Nephron (organoid): ENCODE results near the gene NRF1.

Experiments
- H3K27ac Mint-ChIP-seq, 3 experiments: 2 replicates each; pipeline ENCODE4 v1.8.0; 2020; ENCODE audit warnings: mixed read lengths in 3 of 3, mild to moderate bottlenecking in 2 of 3, moderate library complexity in 1 of 3
- H3K27me3 Mint-ChIP-seq: 2 replicates; pipeline ENCODE4 v1.8.0; 2021; ENCODE audit warnings: low read depth, mild to moderate bottlenecking, moderate library complexity, mixed read lengths
- H3K36me3 Mint-ChIP-seq: 2 replicates; pipeline ENCODE4 v1.8.0; 2020; ENCODE audit warnings: low read depth, mixed read lengths
- H3K4me1 Mint-ChIP-seq: 2 replicates; pipeline ENCODE4 v1.8.0; 2020; ENCODE audit warnings: mixed read lengths
- H3K4me3 Mint-ChIP-seq, 3 experiments: 2 replicates each; pipeline ENCODE4 v1.8.0; 2020; ENCODE audit warnings: mild to moderate bottlenecking in 3 of 3, mixed read lengths in 3 of 3, moderate library complexity in 2 of 3
- H3K9me3 Mint-ChIP-seq: 2 replicates; pipeline ENCODE4 v1.8.0; 2020; ENCODE audit warnings: mixed read lengths
- CTCF ChIP-seq, 3 experiments: fragments of 200-600 bp; sonication (generic); IDR thresholded peaks; one replicate each; pipeline ENCODE4 v1.5.0; 2021; ENCODE audit warnings: antibody characterized with exemption in 3 of 3; ENCODE audit not compliant: unreplicated experiment in 3 of 3

The NRF1 gene

GRCh38 chr7:129675521-129675920, 64.0 kb downstream of the NRF1 start:
- TF ChIP-seq CTCF (IDR thresholded peaks at IDR 0.05; ENCODE audit: unreplicated experiment in 3 of 3): no peak
- Mint-ChIP-seq H3K27ac (no peak overlapping the region), H3K9me3 (peaks cover 21% of the 10 kb centered on the region), H3K4me1 (no peaks in the 10 kb centered on the region), H3K36me3 (peaks cover 60% of the 10 kb centered on the region), H3K4me3 (no peak overlapping the region), H3K27me3 (no peaks in the 10 kb centered on the region)

GRCh38 chr7:129676017-129676897, 64.7 kb downstream of the NRF1 start:
- peaks cover 21% of the 10 kb centered on the region for H3K9me3 Mint-ChIP-seq
- no peak overlapping the region for H3K4me3 Mint-ChIP-seq
- no peak for TF ChIP-seq CTCF (IDR thresholded peaks at IDR 0.05; ENCODE audit: unreplicated experiment in 3 of 3)
- H3K36me3 Mint-ChIP-seq: peaks cover 67% of the 10 kb centered on the region
- H3K27ac Mint-ChIP-seq: no peak overlapping the region
- H3K27me3 Mint-ChIP-seq: no peaks in the 10 kb centered on the region
- no peaks in the 10 kb centered on the region for H3K4me1 Mint-ChIP-seq

- Mint-ChIP-seq H3K9me3 (peaks cover 21% of the 10 kb centered on the region), H3K4me3 (no peak overlapping the region), H3K36me3 (peaks cover 75% of the 10 kb centered on the region), H3K4me1 (no peaks in the 10 kb centered on the region), H3K27ac (no peak overlapping the region), H3K27me3 (no peaks in the 10 kb centered on the region)
- TF ChIP-seq CTCF (IDR thresholded peaks at IDR 0.05; ENCODE audit: unreplicated experiment in 3 of 3): no peak
These were observed 66.3 kb downstream of the NRF1 start for GRCh38 chr7:129677796-129678195.

GRCh38 chr7:129678606-129679005, 67.1 kb downstream of the NRF1 start:
- no peak for TF ChIP-seq CTCF (IDR thresholded peaks at IDR 0.05; ENCODE audit: unreplicated experiment in 3 of 3)
- Mint-ChIP-seq H3K9me3 (peaks cover 21% of the 10 kb centered on the region), H3K27ac (no peak overlapping the region), H3K4me1 (no peaks in the 10 kb centered on the region), H3K27me3 (no peaks in the 10 kb centered on the region), H3K36me3 (peaks cover 75% of the 10 kb centered on the region), H3K4me3 (no peak overlapping the region)

- TF ChIP-seq CTCF (IDR thresholded peaks at IDR 0.05; ENCODE audit: unreplicated experiment in 3 of 3): no peak
- Mint-ChIP-seq H3K4me3 (no peak overlapping the region), H3K27ac (no peak overlapping the region), H3K4me1 (no peaks in the 10 kb centered on the region), H3K36me3 (peaks cover 68% of the 10 kb centered on the region), H3K9me3 (peaks cover 12% of the 10 kb centered on the region), H3K27me3 (no peaks in the 10 kb centered on the region)
These were observed 68.9 kb downstream of the NRF1 start for GRCh38 chr7:129680400-129680799.

GRCh38 chr7:129684777-129685176, 73.3 kb downstream of the NRF1 start:
- no peak overlapping the region for H3K27ac Mint-ChIP-seq
- no peaks in the 10 kb centered on the region for H3K9me3 Mint-ChIP-seq
- H3K4me3 Mint-ChIP-seq: no peak overlapping the region
- H3K4me1 Mint-ChIP-seq: no peaks in the 10 kb centered on the region
- H3K36me3 Mint-ChIP-seq: peaks cover 40% of the 10 kb centered on the region
- TF ChIP-seq CTCF (IDR thresholded peaks at IDR 0.05; ENCODE audit: unreplicated experiment in 3 of 3): no peak
- no peaks in the 10 kb centered on the region for H3K27me3 Mint-ChIP-seq
